IMR-90 (cell line): ENCODE results near the gene TBCA.

ENCODE experiments used
- BHLHE40 ChIP-seq: fragments of 150-350 bp; IDR thresholded peaks from 2 replicates; pipeline ENCODE4 v1.6.1; 2016; ENCODE audit warnings: mild to moderate bottlenecking, low read depth, low read length
- CTCF ChIP-seq: conservative IDR thresholded peaks from 2 replicates; pipeline ENCODE4 v1.5.1; 2012; ENCODE audit warnings: mild to moderate bottlenecking, low read depth, low read length, improper control_type of control experiment
- ELK1 ChIP-seq: fragments of 150-350 bp; IDR thresholded peaks from 2 replicates; pipeline ENCODE4 v1.6.1; 2016; ENCODE audit warnings: low read depth, mild to moderate bottlenecking, low read length, moderate library complexity, borderline replicate concordance
- POLR2A ChIP-seq: IDR thresholded peaks from 2 replicates; pipeline ENCODE4 v1.6.1; 2012; ENCODE audit warnings: mild to moderate bottlenecking, low read depth, low read length

GRCh38 chr5:77812926-77813589 lies 36.9 kb upstream of the TBCA start:
- TF ChIP-seq CTCF (no peak), BHLHE40 (no peak), POLR2A (no peak), ELK1 (no peak)
